Peyer's patch (tissue), 4 donors: ENCODE measurements around the gene TCIRG1.
"Not testable (repeated sequence)": the region's sequence is repeated elsewhere in the genome, so short reads cannot be mapped to it uniquely, and the experiment has no call there.

Experiments used
- POLR2A ChIP-seq, 2 donors: fragments of 450-650 bp; IDR thresholded peaks; one replicate each; pipeline ENCODE4 v1.5.1; 2017; ENCODE audit warnings: antibody characterized with exemption in 2 of 2, mild to moderate bottlenecking in 2 of 2, moderate library complexity in 2 of 2
- TF ChIP-seq, protein P1 (sequence below), 6 experiments: fragments of 450-650 bp in 4 of 6; fragments of 200-600 bp in 2 of 6; sonication (generic) in 1 of 6; IDR thresholded peaks; one replicate each; pipeline ENCODE4 v1.5.1; 2017 to 2019; ENCODE audit warnings: antibody characterized with exemption in 6 of 6, mild to moderate bottlenecking in 3 of 6, moderate library complexity in 1 of 6

- TF ChIP-seq, protein P1, sequence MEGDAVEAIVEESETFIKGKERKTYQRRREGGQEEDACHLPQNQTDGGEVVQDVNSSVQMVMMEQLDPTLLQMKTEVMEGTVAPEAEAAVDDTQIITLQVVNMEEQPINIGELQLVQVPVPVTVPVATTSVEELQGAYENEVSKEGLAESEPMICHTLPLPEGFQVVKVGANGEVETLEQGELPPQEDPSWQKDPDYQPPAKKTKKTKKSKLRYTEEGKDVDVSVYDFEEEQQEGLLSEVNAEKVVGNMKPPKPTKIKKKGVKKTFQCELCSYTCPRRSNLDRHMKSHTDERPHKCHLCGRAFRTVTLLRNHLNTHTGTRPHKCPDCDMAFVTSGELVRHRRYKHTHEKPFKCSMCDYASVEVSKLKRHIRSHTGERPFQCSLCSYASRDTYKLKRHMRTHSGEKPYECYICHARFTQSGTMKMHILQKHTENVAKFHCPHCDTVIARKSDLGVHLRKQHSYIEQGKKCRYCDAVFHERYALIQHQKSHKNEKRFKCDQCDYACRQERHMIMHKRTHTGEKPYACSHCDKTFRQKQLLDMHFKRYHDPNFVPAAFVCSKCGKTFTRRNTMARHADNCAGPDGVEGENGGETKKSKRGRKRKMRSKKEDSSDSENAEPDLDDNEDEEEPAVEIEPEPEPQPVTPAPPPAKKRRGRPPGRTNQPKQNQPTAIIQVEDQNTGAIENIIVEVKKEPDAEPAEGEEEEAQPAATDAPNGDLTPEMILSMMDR (IDR thresholded peaks at IDR 0.05): not testable (repeated sequence)
- not testable (repeated sequence) for TF ChIP-seq POLR2A (IDR thresholded peaks at IDR 0.05)
Measured at GRCh38 chr11:67990546-67991346, 48.1 kb upstream of the TCIRG1 start.
